Activated CD8-positive, alpha-beta memory T cell treated with anti-CD3 and anti-CD28 coated beads, Interleukin-2, amount 50 U/mL, for 48 hours (primary cell): ENCODE results near the gene SNX9.

Experiments used
- DNase-seq: peaks from one replicate; pipeline ENCODE4 v3.0.0-alpha.2; 2020

Gene SNX9

DNA sequence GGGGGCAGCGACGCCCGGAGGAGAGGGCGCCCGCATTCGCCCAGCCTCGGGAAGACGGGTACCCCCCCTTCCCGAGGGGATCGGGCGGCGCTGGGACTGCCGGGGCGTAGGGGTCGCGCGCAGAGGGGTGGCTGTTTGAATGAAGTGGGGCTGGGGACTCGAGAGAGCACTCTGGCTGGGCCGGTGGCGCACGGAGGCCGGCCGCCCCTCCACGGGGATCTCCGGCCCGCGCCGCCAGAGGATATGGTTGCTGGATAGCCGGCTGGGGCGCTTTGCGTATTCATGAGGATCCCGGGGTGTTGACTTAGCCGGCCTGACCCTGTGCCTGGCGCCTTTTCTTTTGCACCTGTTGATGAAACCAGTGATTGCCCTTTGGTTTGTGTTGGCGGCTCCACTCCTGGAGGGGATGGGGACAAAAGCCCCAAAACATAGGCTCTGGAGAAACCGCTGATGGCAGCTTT is 159.1 kb downstream of the SNX9 start:
- peak; percentile 75 for DNase-seq

DNA sequence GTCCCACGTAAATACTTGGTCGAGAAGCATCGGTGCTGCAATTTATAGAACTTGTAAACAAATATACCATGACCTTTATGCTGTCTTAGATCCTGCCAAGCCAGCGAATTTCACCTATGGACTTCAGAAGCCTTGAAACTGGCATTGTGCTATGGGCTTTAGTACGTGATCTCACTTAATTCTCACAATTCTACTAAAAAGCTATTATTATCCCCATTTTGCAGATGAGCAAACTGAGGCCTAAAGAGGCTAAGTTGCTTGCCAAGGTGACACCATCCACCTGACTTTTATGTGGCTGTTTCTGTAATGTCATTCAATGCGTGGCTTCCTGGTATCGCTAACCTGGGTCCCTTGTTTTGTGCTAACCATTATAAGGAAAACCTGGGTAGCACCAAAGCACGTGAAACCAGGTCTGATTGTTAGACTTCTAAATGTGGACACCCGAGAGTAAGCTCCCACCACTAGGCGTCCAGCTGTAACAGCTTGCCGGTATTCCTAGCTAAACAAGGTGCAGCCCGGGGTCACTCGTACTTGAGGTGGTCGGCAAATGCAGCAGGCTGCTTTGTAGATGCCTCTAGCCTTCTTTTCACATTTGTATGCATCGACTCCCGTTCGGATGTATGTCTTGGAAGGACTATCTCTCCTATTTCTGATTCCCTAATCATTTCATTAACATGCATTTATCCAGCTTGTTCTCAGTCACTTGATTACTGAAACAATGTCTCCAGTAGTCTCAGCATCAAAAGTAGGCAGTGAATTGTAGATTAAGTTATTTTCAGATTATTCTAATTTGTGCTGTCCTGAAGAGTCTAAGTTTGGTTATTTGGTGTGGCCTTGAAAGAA is 159.7 kb downstream of the SNX9 start:
- DNase-seq: no peak

DNA sequence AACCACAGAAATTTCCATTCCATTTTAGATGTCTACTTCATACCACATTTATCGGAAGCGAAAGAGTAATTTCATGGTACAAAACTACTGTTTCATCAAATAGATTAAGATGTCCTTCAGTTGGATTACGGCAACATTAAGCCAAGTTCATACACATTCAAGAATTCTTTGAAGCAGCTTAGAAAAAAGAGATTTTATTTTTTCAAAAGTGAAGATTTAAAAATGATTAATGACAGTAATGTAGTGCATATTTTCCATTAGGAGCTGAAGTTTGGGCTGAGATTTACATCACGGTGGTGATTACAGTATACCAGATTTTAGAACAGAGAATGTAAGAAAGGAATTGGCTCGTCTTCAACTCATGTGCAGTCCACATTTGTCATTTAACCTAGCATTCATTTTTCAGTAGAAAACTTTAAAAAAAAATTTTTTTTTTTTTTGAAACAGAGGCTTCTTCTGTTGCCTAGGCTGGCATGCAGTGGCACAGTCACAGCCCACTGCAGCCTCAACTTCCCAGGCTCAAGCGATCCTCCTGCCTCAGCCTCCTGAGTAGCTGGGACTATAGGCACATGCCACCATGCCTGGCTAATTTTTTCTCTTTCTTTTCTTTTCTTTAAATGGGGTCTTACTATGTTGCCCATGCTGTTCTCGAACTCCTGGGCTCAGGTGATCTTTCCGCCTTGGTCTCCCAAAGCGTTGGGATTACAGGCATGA is 160.5 kb downstream of the SNX9 start:
- no peak for DNase-seq

DNA sequence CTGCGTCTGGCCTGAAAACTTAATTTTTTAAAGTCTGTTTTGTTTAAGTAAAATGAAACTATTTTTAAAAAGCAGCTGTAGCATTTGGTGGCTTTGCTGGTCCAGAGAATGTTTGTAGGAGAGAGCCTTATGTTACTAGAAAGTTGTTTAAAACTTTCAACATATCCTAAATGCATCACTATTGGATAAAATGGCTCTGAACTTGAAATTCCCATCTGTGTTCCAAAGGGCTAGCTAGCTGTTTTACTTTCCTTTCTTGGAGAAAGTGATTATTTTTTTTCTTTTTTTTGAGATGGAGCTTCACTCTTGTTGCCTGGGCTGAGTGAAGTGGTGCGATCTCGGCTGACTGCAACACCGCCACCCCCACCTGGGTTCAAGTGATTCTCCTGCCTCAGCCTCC is 161.1 kb downstream of the SNX9 start:
- no peak for DNase-seq

DNA sequence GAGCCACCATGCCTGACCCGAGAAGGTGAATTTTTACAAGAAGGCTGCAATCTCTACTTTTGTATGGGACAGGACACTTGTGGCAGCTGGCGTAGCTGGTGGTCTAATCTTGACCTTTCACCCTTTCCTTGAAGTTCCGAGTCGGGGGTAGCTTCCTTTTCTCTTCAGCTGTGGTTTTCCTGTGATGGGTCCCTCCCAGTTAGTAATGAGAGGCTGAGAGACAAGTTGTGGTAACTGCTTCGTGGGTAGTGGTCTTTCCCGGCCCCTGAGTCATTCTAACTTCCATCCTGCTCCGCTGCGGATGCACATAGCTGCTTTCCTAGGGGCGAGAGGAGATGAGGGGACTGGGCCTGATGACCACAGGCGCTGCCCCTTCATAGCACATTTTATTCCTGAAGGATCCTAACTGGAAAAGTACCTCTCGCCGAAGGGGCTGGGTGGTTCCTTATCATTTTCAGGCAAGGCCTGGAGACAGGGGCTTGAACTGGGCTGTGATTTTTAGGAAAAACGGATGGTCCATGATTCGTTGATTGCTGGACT is 161.7 kb downstream of the SNX9 start:
- no peak for DNase-seq

DNA sequence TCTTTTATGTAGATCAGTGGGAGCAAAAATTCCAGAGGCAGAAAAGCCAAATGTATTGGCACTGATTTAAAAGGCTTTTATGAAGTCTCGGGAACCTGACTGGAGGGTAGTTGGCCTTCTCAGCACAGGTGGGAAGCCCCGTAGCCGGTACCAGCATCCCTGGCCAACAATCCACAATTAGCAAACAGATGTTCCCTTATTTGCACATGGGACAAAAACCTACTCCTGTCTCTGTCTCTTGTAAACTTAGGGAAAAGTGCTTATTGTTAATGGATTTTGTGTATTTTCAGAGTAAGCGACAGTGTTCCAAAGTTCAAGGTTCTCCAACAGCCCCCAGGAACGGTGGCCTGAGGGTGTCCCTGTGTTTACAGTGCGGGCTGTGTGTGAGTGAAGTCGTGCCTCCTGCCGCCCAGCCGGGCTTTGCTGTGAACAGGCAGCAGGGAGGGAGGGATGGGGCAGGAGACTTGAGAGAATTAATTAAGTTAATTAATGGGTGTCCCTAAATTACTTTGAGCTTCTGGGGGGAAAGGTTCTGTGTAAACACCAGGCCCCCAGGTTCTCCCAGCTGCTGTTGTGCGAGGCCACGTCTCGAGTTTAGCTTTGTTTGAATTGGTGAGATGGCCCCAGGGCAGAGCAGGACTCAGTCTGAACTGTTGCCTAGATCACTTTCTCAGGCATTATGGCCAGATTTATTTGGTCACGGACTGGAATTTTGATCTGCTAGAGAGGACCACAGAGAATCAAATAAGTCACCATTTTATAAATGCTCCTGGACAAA is 162.5 kb downstream of the SNX9 start:
- DNase-seq: no peak

DNA sequence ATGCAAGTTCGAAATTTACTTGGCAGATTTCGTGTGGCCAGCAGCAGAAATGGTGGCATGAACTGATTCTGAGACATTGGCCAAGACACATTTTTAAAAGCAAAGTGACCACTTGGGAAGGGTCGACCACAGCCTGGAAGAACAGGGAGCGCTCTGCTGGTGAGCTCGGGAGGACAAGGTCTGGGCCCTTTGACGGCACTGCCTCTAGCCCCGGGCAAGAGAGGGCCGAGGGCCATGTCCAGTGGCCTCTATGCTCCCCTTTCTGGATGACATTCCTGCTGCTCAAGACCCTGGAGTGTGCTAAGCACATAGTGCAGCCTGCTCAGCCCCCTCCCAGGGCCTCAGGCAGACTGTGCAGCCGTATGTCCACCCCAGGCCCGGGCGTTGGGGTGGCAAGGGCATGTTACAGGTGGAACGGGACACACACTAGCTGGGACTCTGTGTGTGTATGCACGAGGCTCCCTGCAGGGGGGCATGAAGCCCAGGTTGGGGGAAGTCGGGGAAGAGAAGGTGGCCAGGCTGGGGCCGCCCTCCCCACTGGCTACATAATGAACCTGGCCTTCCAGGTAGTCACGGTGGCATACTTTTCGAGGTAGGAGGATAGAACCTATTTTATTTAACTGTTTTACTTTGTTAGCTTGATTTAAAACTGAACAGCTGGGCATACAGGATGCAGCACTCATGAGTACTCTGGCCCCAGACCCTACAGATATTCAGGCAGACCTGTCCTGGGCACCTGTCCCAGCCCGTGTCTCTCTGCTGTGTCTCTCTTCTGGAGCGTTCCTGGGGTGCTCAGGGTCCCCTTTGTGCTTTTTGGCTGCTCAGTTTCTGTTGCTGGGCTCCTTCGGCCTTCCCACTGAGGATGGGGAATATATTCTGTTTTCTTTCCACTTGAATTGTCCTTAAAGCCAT is 165.0 kb downstream of the SNX9 start:
- DNase-seq: no peak

DNA sequence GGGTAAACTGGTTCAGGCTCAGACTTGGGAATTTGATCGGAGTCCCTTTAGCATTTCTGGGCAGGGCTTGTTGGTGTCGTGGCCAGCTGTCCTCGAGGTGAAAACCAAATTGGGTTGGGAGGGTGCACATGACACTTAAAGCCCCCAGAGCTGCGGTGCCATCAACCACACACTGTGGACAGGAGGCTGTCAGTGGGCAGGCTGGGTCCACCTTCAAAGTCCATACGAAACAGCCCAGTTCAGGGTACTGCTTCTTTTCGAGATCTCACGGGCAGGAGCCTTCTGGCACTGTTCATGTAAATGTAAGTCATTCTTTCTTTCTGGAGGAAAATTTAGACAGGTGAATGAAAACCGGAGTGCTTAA is 165.6 kb downstream of the SNX9 start:
- no peak for DNase-seq

DNA sequence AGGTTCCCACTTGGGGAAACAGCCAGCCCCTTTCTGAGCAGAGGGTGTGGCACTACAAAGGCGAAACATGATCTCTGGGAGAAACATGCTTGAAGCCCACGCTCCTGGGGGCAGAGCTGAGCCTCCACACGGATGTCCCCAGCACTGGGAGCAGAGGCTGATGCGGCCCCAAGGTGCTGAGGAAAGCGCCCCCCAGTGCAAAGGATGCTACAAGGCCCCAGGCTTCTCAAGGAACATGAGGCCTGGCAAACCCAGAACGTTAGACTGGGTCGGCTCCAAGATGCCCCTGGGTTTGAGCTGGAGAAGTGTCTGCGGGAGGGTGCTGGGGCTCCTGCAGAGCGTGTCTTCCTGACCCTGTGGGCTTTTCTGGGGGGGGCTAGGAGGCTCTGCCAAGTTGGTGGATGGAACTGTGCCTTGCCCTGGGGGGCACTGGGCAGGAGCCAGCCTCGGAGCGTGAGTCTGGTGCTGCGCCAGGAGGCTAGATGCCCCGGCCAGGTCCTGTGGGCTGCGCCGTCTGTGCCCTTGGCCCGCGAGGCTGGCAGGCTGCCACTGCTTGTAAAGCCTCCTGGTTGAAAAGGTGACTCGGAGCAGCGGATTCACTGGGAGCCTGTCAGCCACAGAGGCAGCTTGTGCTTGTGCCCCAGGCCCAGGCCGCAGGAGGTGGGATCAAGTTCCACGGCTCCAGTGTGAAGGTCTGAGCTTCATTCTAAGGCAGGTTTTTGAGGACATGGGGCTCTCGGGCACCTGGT is 166.7 kb downstream of the SNX9 start:
- no peak for DNase-seq

DNA sequence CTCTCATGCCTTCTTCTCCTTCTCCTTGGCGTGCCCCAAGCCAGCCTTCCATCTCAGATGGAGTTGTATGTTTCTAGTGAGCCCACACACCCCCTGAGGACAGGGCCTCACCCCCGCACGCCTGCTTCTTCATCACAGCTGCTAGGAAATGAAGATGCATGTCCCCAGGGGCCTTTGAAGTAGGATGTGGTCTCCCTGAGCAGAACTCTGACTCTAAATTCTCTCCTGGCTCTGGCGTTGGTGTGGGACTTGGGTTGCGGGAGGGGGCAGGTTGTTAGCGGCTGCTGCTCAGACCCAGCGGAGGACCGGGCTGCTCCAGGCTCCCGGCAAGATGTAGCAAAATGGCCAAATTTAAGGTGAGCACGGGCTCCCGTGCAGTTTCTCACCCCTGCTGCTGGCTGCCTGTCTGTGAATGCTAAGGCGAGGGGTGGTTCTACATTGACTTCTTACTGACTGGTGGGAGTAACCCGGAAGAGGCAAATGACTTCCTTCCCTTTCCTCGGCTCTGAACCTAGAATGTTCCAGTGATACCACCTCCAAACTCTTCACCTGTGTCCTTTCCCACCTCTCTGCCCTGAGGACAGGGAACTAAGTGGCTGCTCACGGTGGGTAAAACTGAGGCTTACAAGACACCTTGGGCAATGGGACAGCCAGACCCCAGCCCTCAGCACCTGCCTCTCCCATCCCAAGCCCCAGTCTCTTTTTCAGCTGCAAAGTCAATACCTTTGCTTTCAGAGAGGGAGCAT is 167.4 kb downstream of the SNX9 start:
- DNase-seq: no peak

DNA sequence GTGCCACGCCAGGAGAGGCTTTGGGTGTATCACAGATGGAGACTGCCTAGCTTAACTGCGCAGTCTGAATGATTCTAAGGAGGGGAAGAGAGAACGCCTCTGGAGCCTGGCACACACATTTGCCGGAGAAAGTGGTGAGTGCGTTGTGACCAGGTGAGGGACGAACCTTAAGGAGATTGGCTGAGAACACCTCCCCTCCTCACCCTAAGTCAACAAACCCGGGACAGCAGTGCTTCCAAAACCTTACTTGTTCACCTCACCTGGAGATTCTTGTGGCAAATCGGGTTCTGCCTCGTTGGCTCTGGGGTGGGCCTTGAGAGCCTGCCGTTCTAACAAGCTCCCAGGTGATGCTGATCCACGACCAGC is 168.0 kb downstream of the SNX9 start:
- no peak for DNase-seq

DNA sequence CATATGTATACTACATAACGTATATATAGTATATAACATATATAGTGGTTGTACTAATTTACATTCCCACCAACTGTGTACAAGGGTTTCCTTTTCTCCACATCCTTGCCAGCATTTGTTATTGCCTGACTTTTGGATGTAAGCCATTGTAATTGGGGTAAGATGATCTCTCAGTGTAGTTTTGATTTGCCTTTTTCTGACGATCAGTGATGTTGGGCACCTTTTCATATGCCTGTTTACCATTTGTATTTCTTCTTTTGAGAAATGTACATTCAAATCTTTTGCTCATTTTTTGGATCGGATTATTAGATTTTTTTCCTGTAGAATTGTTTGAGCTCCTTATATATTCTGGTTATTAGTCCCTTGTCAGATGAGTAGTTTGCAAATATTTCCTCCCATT is 170.0 kb downstream of the SNX9 start:
- no peak for DNase-seq

DNA sequence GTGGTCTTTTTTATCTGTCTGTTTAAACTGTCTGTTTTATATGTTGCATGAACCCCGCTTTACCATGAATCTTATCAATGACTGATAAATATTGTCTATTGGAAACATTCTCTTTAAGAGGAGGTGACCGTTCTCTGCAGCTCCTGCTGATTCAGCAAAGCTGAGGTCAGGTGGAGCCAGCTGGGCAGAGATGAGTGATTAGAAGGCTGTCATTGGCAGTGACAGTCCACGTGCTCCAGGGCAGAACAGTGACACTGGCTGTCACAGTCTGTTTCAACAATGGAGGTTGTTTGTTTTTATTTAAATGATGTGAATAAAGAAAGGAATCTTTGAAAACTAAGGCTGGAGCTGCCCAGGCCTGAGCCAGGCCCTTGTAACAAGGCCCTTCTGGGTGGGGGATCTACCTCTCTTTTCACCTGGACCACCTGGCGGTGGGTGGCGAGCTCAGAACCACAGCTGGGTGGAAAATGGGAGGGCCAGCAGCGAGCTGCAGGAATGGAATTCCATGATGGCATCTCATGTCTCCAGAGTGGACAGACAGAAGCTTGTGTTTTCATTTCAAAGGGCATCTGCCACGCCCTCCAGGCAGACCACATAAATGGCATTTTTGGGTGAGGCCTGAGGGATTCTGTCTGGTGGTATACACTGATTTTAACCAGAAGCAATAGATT is 171.2 kb downstream of the SNX9 start:
- DNase-seq: no peak
